ENCODE measurements around the gene FBXL19. TPM values are rescaled to one million over a fixed set of nuclear protein-coding genes. Genes with fewer than 3 reads are reported as not detected.

The FBXL19 gene
- total RNA-seq, 1 experiment from 2014 or later = 84.3 TPM

DNA sequence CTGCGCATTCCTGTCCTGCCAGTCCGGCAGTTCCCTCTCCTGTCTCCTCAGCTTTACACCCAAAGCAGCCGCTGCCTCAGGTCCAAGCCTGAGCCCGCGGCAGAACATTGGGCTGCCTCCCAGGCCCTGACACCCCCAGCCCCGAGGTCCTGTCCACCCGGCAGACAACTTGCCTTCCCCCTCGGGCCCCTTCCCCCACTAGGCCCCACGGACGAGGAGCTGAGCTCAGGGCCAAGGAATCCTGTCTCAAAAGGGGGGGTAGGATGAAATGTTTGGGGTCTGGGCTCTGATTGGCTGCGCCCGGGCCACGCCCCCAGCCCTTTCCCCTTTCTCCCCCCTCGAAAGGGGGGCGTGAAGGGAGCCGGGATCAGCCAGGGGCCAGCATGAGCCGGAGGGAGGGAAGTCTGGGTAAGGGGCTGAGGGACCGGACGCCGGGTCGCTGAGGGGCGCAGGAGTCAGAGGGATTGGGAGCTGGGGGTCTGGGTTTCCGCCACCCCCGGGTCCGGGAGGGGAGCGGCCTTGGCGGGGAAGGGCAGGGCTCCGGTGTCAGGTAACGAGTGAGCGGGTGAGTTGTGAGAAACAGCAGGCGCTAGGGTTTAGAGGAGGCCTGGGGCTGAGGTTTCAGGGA is 27.0 kb upstream of the FBXL19 start, which contains the start of gene CTF1 (continued):
- TF ChIP-seq, protein P1, sequence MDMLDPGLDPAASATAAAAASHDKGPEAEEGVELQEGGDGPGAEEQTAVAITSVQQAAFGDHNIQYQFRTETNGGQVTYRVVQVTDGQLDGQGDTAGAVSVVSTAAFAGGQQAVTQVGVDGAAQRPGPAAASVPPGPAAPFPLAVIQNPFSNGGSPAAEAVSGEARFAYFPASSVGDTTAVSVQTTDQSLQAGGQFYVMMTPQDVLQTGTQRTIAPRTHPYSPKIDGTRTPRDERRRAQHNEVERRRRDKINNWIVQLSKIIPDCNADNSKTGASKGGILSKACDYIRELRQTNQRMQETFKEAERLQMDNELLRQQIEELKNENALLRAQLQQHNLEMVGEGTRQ (CRISPR knock-in tag; IDR thresholded peaks at IDR 0.05) = 0 out of 2 replicates have a peak, but pooled peaks have one; percentile 26

DNA sequence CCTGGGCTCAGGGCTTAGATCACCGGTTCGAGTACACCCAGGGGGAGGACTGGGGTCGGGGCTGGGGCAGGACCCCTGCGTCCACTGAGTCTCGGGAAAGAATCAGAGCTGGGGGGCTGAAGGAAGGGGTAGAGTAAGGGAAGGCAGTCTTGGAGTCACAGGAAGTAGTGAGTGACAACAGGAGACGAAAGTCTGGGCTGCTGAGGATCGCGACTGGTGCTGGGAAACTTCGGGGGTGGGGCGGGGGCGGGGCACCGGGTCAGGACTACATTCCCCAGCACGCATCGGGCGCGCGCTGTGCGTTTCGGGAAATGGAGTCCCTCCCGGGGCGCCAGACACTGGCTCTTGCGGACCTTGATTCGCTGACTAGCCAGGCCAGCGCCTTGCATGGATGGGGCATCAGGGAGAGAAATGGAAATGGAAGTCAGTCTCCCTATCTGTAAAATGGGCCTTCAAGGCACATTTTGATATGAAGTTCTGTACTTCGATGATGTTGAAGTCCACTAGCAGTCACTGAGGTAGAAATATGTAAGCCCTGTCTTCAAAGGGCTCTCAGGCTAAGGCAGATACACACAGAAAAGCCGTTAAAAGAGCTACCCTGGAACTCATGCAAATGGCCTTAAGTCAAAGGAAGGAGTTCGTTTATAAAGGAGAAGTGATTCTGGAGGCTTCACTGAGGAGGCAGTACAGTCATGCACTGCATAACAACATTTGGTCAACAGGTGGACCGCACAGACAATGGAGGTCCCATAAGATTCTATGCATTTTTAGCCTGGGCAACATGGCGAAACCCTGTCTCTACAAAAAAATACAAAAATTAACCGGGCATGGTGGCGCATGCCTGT is 26.3 kb upstream of the FBXL19 start:
- ChIA-PET POLR2A (interaction anchor here (0.9 to 1.5 kb wide), 4 partner anchors 15 to 92 kb away, joined by 3 to 6 read pairs (median 3); no protein-coding TSS in a partner anchor), CTCF (interaction anchor here (0.8 to 2.6 kb wide), 5 partner anchors 26 to 83 kb away, joined by 3 to 24 read pairs (median 3); partner anchors contain the start of gene FBXL19)
- Mint-ChIP-seq H3K4me1 (peaks cover 24% of the 10 kb centered on the region), H3K27me3 (ENCODE audit: low read depth) (peaks cover 46% of the 10 kb centered on the region), H3K27ac (peak overlapping the region; percentile 99), H3K4me3 (peak overlapping the region; percentile 86), H3K9me3 (no peaks in the 10 kb centered on the region), H3K36me3 (no peaks in the 10 kb centered on the region)
- peak; percentile 45 for ATAC-seq
- no peak for TF ChIP-seq ELF4 (CRISPR knock-in tag; IDR thresholded peaks at IDR 0.05; ENCODE audit: low read depth)
- TF ChIP-seq GABPB1 (CRISPR knock-in tag; IDR thresholded peaks at IDR 0.05) = no peak
- peak; percentile 72 for TF ChIP-seq SP1 (CRISPR knock-in tag; conservative IDR thresholded peaks at IDR 0.05)
- TF ChIP-seq FOXK1 (CRISPR knock-in tag; IDR thresholded peaks at IDR 0.05) = no peak
- TF ChIP-seq ZNF671 (CRISPR knock-in tag; IDR thresholded peaks at IDR 0.05) = no peak
- no peak for TF ChIP-seq KAT7 (CRISPR knock-in tag; IDR thresholded peaks at IDR 0.05; ENCODE audit: borderline replicate concordance)
- peak; percentile 94 for DNase-seq (ENCODE audit: low spot score)

DNA sequence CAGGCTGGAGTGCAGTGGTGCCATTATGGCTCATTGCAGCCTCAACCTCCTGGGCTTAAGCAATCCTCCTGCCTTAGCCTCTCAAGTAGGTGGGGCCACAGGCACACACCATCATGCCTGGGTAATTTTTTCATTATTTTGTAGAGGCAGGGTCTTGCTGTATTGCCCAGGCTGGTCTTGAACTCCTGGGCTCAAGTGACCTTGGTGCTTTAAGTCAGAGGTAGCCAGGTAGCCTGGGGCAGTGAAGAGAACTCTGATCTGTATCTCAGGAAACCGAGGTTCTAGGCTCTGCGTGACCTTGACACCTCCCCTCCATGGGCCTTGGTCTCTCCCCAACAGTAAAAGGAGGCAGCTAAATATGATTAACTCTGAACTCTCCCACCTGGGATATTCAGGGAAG is 23.6 kb upstream of the FBXL19 start:
- H3K9me3 Mint-ChIP-seq = peaks cover 3% of the 10 kb centered on the region; the same call in 1 of the 2 replicates
- ChIA-PET POLR2A (no interaction called here), CTCF (interaction anchor here (0.6 to 5.1 kb wide), 2 partner anchors 54 to 85 kb away, joined by 3 to 95 read pairs; no protein-coding TSS in a partner anchor)
- H3K36me3 Mint-ChIP-seq = no peaks in the 10 kb centered on the region
- ATAC-seq (no peak), DNase-seq (ENCODE audit: low spot score) (no peak)
- TF ChIP-seq TCF7 (CRISPR knock-in tag; IDR thresholded peaks at IDR 0.05; ENCODE audit: low read depth) (no peak), JUN (CRISPR knock-in tag; IDR thresholded peaks at IDR 0.05) (no peak)
- TF ChIP-seq, protein P2, sequence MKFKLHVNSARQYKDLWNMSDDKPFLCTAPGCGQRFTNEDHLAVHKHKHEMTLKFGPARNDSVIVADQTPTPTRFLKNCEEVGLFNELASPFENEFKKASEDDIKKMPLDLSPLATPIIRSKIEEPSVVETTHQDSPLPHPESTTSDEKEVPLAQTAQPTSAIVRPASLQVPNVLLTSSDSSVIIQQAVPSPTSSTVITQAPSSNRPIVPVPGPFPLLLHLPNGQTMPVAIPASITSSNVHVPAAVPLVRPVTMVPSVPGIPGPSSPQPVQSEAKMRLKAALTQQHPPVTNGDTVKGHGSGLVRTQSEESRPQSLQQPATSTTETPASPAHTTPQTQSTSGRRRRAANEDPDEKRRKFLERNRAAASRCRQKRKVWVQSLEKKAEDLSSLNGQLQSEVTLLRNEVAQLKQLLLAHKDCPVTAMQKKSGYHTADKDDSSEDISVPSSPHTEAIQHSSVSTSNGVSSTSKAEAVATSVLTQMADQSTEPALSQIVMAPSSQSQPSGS (CRISPR knock-in tag; IDR thresholded peaks at IDR 0.05; ENCODE audit: borderline replicate concordance, low read depth) = no peak
- H3K4me1 Mint-ChIP-seq = peaks cover 21% of the 10 kb centered on the region
- no peak overlapping the region for H3K4me3 Mint-ChIP-seq
- peaks cover 41% of the 10 kb centered on the region for H3K27me3 Mint-ChIP-seq (ENCODE audit: low read depth)
- H3K27ac Mint-ChIP-seq = no peak overlapping the region

DNA sequence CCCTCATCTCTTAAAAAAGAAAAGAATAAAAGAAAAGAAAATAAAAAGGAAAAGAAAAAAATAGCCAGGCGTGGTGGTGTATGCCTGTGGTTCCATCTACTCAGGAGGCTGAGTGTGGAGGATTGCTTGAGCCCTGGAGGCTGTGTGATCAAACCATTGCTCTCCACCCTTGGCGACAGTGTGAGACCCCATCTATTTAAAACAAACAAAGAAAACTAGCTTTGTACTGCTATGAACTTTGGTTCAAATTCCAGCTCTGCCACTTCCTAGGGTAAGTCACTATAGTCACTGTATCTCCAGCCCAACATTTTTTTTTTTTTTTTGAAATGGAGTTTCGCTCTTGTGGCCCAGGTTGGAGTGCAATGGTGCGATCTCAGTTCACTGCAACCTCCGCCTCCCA is 22.8 kb upstream of the FBXL19 start:
- Mint-ChIP-seq H3K4me1 (peaks cover 17% of the 10 kb centered on the region), H3K27ac (no peak overlapping the region), H3K4me3 (no peak overlapping the region), H3K36me3 (no peaks in the 10 kb centered on the region), H3K9me3 (peaks cover 3% of the 10 kb centered on the region; the same call in 1 of the 2 replicates), H3K27me3 (ENCODE audit: low read depth) (peaks cover 33% of the 10 kb centered on the region)
- ATAC-seq (no peak), DNase-seq (ENCODE audit: low spot score) (no peak)
- ChIA-PET CTCF (interaction anchor here (0.5 to 5.1 kb wide), 5 partner anchors 9 to 1098 kb away, joined by 3 to 95 read pairs (median 4); no protein-coding TSS in a partner anchor), POLR2A (interaction anchor here (1.1 kb wide), 1 partner anchor 22 kb away, joined by 3 read pairs; no protein-coding TSS in a partner anchor)
- TF ChIP-seq, protein P3, sequence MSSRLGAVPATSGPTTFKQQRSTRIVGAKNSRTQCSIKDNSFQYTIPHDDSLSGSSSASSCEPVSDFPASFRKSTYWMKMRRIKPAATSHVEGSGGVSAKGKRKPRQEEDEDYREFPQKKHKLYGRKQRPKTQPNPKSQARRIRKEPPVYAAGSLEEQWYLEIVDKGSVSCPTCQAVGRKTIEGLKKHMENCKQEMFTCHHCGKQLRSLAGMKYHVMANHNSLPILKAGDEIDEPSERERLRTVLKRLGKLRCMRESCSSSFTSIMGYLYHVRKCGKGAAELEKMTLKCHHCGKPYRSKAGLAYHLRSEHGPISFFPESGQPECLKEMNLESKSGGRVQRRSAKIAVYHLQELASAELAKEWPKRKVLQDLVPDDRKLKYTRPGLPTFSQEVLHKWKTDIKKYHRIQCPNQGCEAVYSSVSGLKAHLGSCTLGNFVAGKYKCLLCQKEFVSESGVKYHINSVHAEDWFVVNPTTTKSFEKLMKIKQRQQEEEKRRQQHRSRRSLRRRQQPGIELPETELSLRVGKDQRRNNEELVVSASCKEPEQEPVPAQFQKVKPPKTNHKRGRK (CRISPR knock-in tag; IDR thresholded peaks at IDR 0.05; ENCODE audit: borderline replicate concordance) = no peak
- TF ChIP-seq, protein P4, sequence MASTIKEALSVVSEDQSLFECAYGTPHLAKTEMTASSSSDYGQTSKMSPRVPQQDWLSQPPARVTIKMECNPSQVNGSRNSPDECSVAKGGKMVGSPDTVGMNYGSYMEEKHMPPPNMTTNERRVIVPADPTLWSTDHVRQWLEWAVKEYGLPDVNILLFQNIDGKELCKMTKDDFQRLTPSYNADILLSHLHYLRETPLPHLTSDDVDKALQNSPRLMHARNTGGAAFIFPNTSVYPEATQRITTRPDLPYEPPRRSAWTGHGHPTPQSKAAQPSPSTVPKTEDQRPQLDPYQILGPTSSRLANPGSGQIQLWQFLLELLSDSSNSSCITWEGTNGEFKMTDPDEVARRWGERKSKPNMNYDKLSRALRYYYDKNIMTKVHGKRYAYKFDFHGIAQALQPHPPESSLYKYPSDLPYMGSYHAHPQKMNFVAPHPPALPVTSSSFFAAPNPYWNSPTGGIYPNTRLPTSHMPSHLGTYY (CRISPR knock-in tag; IDR thresholded peaks at IDR 0.05) = no peak
- TF ChIP-seq, protein P5, sequence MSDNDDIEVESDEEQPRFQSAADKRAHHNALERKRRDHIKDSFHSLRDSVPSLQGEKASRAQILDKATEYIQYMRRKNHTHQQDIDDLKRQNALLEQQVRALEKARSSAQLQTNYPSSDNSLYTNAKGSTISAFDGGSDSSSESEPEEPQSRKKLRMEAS (CRISPR knock-in tag; IDR thresholded peaks at IDR 0.05) = no peak
- TF ChIP-seq MXD4 (CRISPR knock-in tag; IDR thresholded peaks at IDR 0.05; ENCODE audit: borderline replicate concordance) = no peak
- TF ChIP-seq FOXK1 (CRISPR knock-in tag; IDR thresholded peaks at IDR 0.05) = no peak
- TF ChIP-seq MYBL2 (CRISPR knock-in tag; IDR thresholded peaks at IDR 0.05) = no peak
- no peak for TF ChIP-seq SOX15 (CRISPR knock-in tag; IDR thresholded peaks at IDR 0.05)
- TF ChIP-seq, protein P6, sequence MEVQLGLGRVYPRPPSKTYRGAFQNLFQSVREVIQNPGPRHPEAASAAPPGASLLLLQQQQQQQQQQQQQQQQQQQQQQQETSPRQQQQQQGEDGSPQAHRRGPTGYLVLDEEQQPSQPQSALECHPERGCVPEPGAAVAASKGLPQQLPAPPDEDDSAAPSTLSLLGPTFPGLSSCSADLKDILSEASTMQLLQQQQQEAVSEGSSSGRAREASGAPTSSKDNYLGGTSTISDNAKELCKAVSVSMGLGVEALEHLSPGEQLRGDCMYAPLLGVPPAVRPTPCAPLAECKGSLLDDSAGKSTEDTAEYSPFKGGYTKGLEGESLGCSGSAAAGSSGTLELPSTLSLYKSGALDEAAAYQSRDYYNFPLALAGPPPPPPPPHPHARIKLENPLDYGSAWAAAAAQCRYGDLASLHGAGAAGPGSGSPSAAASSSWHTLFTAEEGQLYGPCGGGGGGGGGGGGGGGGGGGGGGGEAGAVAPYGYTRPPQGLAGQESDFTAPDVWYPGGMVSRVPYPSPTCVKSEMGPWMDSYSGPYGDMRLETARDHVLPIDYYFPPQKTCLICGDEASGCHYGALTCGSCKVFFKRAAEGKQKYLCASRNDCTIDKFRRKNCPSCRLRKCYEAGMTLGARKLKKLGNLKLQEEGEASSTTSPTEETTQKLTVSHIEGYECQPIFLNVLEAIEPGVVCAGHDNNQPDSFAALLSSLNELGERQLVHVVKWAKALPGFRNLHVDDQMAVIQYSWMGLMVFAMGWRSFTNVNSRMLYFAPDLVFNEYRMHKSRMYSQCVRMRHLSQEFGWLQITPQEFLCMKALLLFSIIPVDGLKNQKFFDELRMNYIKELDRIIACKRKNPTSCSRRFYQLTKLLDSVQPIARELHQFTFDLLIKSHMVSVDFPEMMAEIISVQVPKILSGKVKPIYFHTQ (CRISPR knock-in tag; IDR thresholded peaks at IDR 0.05) = no peak
- TF ChIP-seq, protein P7, sequence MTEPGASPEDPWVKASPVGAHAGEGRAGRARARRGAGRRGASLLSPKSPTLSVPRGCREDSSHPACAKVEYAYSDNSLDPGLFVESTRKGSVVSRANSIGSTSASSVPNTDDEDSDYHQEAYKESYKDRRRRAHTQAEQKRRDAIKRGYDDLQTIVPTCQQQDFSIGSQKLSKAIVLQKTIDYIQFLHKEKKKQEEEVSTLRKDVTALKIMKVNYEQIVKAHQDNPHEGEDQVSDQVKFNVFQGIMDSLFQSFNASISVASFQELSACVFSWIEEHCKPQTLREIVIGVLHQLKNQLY (CRISPR knock-in tag; IDR thresholded peaks at IDR 0.05) = no peak

Data from WTC11 (cell line).